ENCODE data around the gene PNPLA6.

- TF ChIP-seq CTCF (IDR thresholded peaks at IDR 0.05; ENCODE audit: low read depth, low read length) (no peak), EZH2phosphoT487 (IDR thresholded peaks at IDR 0.05; ENCODE audit: low read depth) (no peak)
Observed at GRCh38 chr19:7492558-7492957, 43.0 kb upstream of the PNPLA6 start.
